ENCODE results near the gene DGKG. TPM values are rescaled to one million over a fixed set of nuclear protein-coding genes. Genes with fewer than 3 reads are reported as not detected.

Gene DGKG
- total and polyA plus RNA-seq, 3 donors from 2014 or later: 0.68 to 1.2 (median 1.1) TPM

- intact Hi-C loops (cut with DNase I; ENCODE audit: low total_unique reads): no loop called here
- H3K4me1 ChIP-seq: no peaks in the 10 kb centered on the region
These were observed 103.1 kb downstream of the DGKG start for GRCh38 chr3:186258968-186259367.

GRCh38 chr3:186257866-186258265, 104.2 kb downstream of the DGKG start:
- Histone ChIP-seq H3K27me3 (no peaks in the 10 kb centered on the region), H3K27ac (no peak overlapping the region), H3K9me3 (no peaks in the 10 kb centered on the region), H3K4me3 (no peak overlapping the region), H3K4me1 (no peaks in the 10 kb centered on the region), H3K36me3 (ENCODE audit: low read depth, missing control alignments) (no peaks in the 10 kb centered on the region)
- no peak for DNase-seq
- 66 to 80% methylated on average over 6 of the region's 6 CpGs for WGBS, 2 donors
- intact Hi-C loops (cut with DNase I; ENCODE audit: low total_unique reads): no loop called here
- no peak for TF ChIP-seq POLR2A (IDR thresholded peaks at IDR 0.05)
- no peak for TF ChIP-seq CTCF (IDR thresholded peaks at IDR 0.05)

More at GRCh38 chr3:186258968-186259367, 103.1 kb downstream of the DGKG start:
- no peak overlapping the region for H3K27ac ChIP-seq
- H3K36me3 ChIP-seq (ENCODE audit: low read depth, missing control alignments): no peaks in the 10 kb centered on the region
- TF ChIP-seq CTCF (IDR thresholded peaks at IDR 0.05): no peak
- TF ChIP-seq POLR2A (IDR thresholded peaks at IDR 0.05): no peak
- H3K4me3 ChIP-seq: no peak overlapping the region
- DNase-seq: no peak
- H3K9me3 ChIP-seq: no peaks in the 10 kb centered on the region
- 69 to 75% methylated on average over 12 of the region's 12 CpGs for WGBS, 2 donors
- no peaks in the 10 kb centered on the region for H3K27me3 ChIP-seq

- H3K9me3 ChIP-seq: no peaks in the 10 kb centered on the region
- H3K36me3 ChIP-seq (ENCODE audit: low read depth, missing control alignments): no peaks in the 10 kb centered on the region
- H3K4me1 ChIP-seq: no peaks in the 10 kb centered on the region
- no peak overlapping the region for H3K27ac ChIP-seq
- DNase-seq: peak; percentile 51
- TF ChIP-seq POLR2A (IDR thresholded peaks at IDR 0.05): no peak
- TF ChIP-seq CTCF (IDR thresholded peaks at IDR 0.05): no peak
- WGBS, 2 donors: 37 to 43% methylated on average over 12 to 19 of the region's 19 CpGs
- H3K4me3 ChIP-seq: no peak overlapping the region
- intact Hi-C loops (cut with DNase I; ENCODE audit: low total_unique reads): no loop called here
- no peaks in the 10 kb centered on the region for H3K27me3 ChIP-seq
These were observed 106.2 kb downstream of the DGKG start for GRCh38 chr3:186255703-186256331.

DNA sequence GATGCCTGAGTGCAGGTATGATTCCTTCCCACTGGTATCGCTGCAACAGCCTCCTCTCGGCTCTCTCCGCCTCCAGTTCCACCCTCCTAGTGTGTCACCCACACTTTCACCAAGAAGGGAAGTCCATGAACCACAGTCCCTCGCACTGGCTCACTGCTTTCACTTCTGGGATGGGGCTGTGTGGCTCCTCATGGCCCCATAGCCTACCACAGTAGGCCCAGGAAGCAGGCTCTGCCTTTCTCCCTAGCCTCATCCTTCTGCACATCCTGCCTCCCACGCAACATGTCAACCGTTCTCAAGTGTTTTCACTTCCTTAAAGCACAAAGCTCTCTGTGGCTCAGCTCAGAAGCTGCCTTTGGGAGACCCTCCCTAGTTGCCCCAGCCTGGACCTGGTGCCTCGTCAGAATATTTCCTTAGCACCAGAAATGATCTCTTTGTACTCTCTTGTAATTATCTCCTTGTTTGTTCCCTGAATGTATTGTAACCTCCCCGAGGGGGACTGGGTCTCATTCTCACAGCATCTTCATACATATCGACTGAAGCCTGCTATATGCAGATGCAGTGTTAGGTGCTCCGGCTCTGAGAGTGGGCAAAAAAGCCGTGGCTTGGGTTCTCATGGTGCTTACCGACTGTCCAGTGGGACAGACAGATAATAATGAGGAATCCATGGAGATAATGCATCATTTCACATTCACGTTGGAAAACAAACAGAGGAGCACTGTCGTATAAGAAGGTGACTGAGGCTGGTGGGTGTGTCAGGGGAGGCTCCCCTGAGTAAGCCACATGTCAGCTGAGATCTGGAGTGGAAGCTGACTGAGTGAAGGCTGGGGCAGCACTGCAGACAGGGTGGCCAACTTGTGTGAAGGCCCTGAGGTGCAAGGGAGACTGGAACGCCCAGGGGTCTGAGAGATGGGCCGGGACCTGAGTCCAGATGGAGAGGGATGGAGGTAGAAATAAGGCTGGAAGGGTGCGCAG, 107.1 kb downstream of the DGKG start:
- 74 to 88% methylated on average over 17 of the region's 17 CpGs for WGBS, 2 donors
- no peak for TF ChIP-seq CTCF (IDR thresholded peaks at IDR 0.05)
- TF ChIP-seq POLR2A (IDR thresholded peaks at IDR 0.05): no peak
- H3K9me3 ChIP-seq: no peaks in the 10 kb centered on the region
- H3K36me3 ChIP-seq (ENCODE audit: low read depth, missing control alignments): no peaks in the 10 kb centered on the region
- H3K4me3 ChIP-seq: no peak overlapping the region
- intact Hi-C loops (cut with DNase I; ENCODE audit: low total_unique reads): no loop called here
- H3K27ac ChIP-seq: no peak overlapping the region
- no peaks in the 10 kb centered on the region for H3K27me3 ChIP-seq
- DNase-seq: no peak
- H3K4me1 ChIP-seq: no peaks in the 10 kb centered on the region

Measured in testis (tissue), 3 donors.